Spleen (tissue), 11 donors: ENCODE data around the gene CACNA1C. TPM values are rescaled to one million over a fixed set of nuclear protein-coding genes. Genes with fewer than 3 reads are reported as not detected.

Source experiments
- DNase-seq: peaks from one replicate; pipeline ENCODE4 v3.0.0-alpha.2; 2020
- H3K27ac ChIP-seq, 8 donors: fragments of 200-600 bp; sonication (generic) in 7 of 8; 1 replicate in 4 of 8; 2 replicates in 4 of 8; pipeline versions ENCODE4 v1.5.0 to v1.8.0; 2016 to 2021; ENCODE audit warnings: inconsistent platforms in 4 of 8, mild to moderate bottlenecking in 4 of 8, moderate library complexity in 1 of 8
- H3K27me3 ChIP-seq, 7 donors: fragments of 200-600 bp; sonication (generic) in 6 of 7; replicated peaks in 1 of 7; 1 replicate in 4 of 7; 2 replicates in 3 of 7; pipeline versions ENCODE4 v1.5.0 to v1.8.0; 2016 to 2021; ENCODE audit warnings: inconsistent platforms in 3 of 7, mild to moderate bottlenecking in 1 of 7
- H3K36me3 ChIP-seq, 6 donors: fragments of 200-600 bp; sonication (generic) in 5 of 6; 1 replicate in 4 of 6; 2 replicates in 2 of 6; pipeline versions ENCODE4 v1.5.0 to v1.8.0; 2016 to 2021; ENCODE audit warnings: inconsistent platforms in 2 of 6
- H3K4me1 ChIP-seq, 6 donors: fragments of 200-600 bp; sonication (generic) in 5 of 6; 1 replicate in 3 of 6; 2 replicates in 3 of 6; pipeline versions ENCODE4 v1.5.0 to v1.8.0; 2016 to 2021; ENCODE audit warnings: inconsistent platforms in 3 of 6
- H3K4me3 ChIP-seq, 8 donors: fragments of 200-600 bp; sonication (generic) in 7 of 8; 1 replicate in 4 of 8; 2 replicates in 4 of 8; pipeline versions ENCODE4 v1.5.0 to v1.8.0; 2016 to 2021; ENCODE audit warnings: inconsistent platforms in 4 of 8, mild to moderate bottlenecking in 4 of 8, moderate library complexity in 2 of 8
- H3K9me3 ChIP-seq, 8 donors: fragments of 200-600 bp; sonication (generic) in 7 of 8; 1 replicate in 4 of 8; 2 replicates in 4 of 8; pipeline versions ENCODE4 v1.5.0 to v1.8.0; 2016 to 2021; ENCODE audit warnings: inconsistent platforms in 4 of 8
- POLR2A ChIP-seq, 3 donors: fragments of 450-650 bp; IDR thresholded peaks; one replicate each; pipeline ENCODE4 v1.5.1; 2017; ENCODE audit warnings: antibody characterized with exemption in 3 of 3, mild to moderate bottlenecking in 1 of 3
- POLR2AphosphoS5 ChIP-seq, 3 donors: sonication (generic); formaldehyde crosslinking; IDR thresholded peaks; one replicate each; pipeline ENCODE4 v1.5.1; 2017; ENCODE audit warnings: antibody characterized with exemption in 3 of 3
- WGBS, 5 donors: extraction: QIAGEN DNeasy Blood & Tissue Kit in 3 of 5; methylation state at CpG; one replicate each; pipeline versions ENCODE4 v1.1.5 to v1.1.7; 2013 to 2018; 5-methylcytosine and 5-hydroxymethylcytosine counted together
- intact Hi-C: fragments of 100-400 bp; cut with DNase I; formaldehyde crosslinking; loops from one replicate; pipeline ENCODE4 v1.15.0; 2023; ENCODE audit warnings: low total_unique reads
- polyA plus RNA-seq, 3 donors: library from polyadenylated mRNA; stranded (reverse); fragments of 200-250 nt; gene quantifications; one replicate each; pipeline ENCODE4 v1.2.1, GENCODE V29; 2013
- total RNA-seq, 7 donors: library from RNA; depleted of rRNA in 3 of 7; stranded (reverse); fragments of >200 nt in 3 of 7; fragmentation: NEBNext Ultra II Directional in 4 of 7; extraction: Animal tissue kit (Norgen Biotek cat#: 25700) in 4 of 7; gene quantifications; one replicate each; pipeline versions ENCODE4 v1.1.0 to v1.2.1, GENCODE V29; 2016 to 2021
- TF ChIP-seq, protein P1 (sequence below), 11 experiments: fragments of 200-600 bp in 7 of 11; fragments of 450-650 bp in 4 of 11; sonication (generic) in 4 of 11; IDR thresholded peaks in 8 of 11; conservative IDR thresholded peaks in 3 of 11; 1 replicate in 7 of 11; 2 replicates in 4 of 11; pipeline versions ENCODE4 v1.4.0 to v1.8.0; 2016 to 2021; ENCODE audit warnings: antibody characterized with exemption in 11 of 11, inconsistent platforms in 4 of 11, mild to moderate bottlenecking in 1 of 11
- donor health status: healthy with polysubstance abuse.
- donor health status: DM: no; HTN: no; CAD: no; lungs with moderate emphysema.
- donor health status: DM: no; HTN: no; CAD: no.
- donor health status: Bipolar disorder and iron deficiency.
- donor health status: healthy.
- donor health status: DM: no; HTN: no; CAD: no.
- donor health status: DM: yes; HTN: yes; CAD: no.

Gene CACNA1C
- total and polyA plus RNA-seq, 10 donors = 0.67 to 27.6 (median 18.4) TPM

GRCh38 chr12:2273288-2273687 is 220.5 kb downstream of the CACNA1C start:
- WGBS, 5 donors = 66 to 82% (median 68%) methylated on average over 4 of the region's 4 CpGs
- Histone ChIP-seq H3K4me1 (no peaks in the 10 kb centered on the region), H3K9me3 (no peaks in the 10 kb centered on the region), H3K36me3 (no peaks in the 10 kb centered on the region), H3K27ac (no peak overlapping the region), H3K27me3 (no peaks in the 10 kb centered on the region), H3K4me3 (no peak overlapping the region)
- TF ChIP-seq, protein P1, sequence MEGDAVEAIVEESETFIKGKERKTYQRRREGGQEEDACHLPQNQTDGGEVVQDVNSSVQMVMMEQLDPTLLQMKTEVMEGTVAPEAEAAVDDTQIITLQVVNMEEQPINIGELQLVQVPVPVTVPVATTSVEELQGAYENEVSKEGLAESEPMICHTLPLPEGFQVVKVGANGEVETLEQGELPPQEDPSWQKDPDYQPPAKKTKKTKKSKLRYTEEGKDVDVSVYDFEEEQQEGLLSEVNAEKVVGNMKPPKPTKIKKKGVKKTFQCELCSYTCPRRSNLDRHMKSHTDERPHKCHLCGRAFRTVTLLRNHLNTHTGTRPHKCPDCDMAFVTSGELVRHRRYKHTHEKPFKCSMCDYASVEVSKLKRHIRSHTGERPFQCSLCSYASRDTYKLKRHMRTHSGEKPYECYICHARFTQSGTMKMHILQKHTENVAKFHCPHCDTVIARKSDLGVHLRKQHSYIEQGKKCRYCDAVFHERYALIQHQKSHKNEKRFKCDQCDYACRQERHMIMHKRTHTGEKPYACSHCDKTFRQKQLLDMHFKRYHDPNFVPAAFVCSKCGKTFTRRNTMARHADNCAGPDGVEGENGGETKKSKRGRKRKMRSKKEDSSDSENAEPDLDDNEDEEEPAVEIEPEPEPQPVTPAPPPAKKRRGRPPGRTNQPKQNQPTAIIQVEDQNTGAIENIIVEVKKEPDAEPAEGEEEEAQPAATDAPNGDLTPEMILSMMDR (IDR thresholded peaks at IDR 0.05 in 8 of 11, conservative IDR thresholded peaks at IDR 0.05 in 3 of 11) = peak in 2 of 11 experiments; percentile 24 to 33
- no peak for TF ChIP-seq POLR2A (IDR thresholded peaks at IDR 0.05)
- intact Hi-C loops = no loop called here
- no peak for DNase-seq

- WGBS, 5 donors = 80 to 86% (median 83%) methylated on average over 11 to 12 of the region's 12 CpGs
- Histone ChIP-seq H3K4me1 (no peaks in the 10 kb centered on the region), H3K27ac (no peak overlapping the region), H3K4me3 (no peak overlapping the region), H3K27me3 (no peaks in the 10 kb centered on the region), H3K36me3 (no peaks in the 10 kb centered on the region), H3K9me3 (no peaks in the 10 kb centered on the region)
- intact Hi-C loops = no loop called here
- DNase-seq = no peak
- TF ChIP-seq, protein P1 (IDR thresholded peaks at IDR 0.05 in 8 of 11, conservative IDR thresholded peaks at IDR 0.05 in 3 of 11) = no peak
- TF ChIP-seq POLR2A (IDR thresholded peaks at IDR 0.05) = no peak
- TF ChIP-seq POLR2AphosphoS5 (IDR thresholded peaks at IDR 0.05) = no peak
These were observed 221.0 kb downstream of the CACNA1C start for GRCh38 chr12:2273751-2274150.

DNA sequence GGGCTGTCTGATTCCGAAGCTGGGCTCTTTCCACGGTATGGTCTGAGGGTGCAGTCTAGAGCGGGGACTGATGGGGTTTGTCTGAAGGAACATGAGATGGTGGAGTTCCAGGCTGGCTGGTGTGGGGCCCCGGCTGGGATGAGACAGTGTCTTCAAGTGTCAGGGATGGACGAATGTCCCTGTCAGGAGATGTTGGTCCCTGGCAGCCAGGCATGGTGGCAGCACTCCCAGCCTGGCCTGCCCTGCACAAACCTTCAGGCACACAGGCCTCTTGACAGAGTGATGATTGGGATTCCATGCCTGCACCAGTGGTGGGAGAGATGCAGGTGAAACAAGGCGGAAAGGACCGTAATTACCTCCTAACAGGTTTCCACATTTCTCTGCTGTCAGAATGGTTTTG is 221.9 kb downstream of the CACNA1C start:
- TF ChIP-seq POLR2A (IDR thresholded peaks at IDR 0.05) (no peak), POLR2AphosphoS5 (IDR thresholded peaks at IDR 0.05) (no peak)
- TF ChIP-seq, protein P1 (IDR thresholded peaks at IDR 0.05 in 8 of 11, conservative IDR thresholded peaks at IDR 0.05 in 3 of 11) = no peak
- intact Hi-C loops = no loop called here
- no peaks in the 10 kb centered on the region for H3K36me3 ChIP-seq
- no peak overlapping the region for H3K4me3 ChIP-seq
- no peaks in the 10 kb centered on the region for H3K4me1 ChIP-seq
- no peak for DNase-seq
- no peak overlapping the region for H3K27ac ChIP-seq
- H3K9me3 ChIP-seq = peaks cover 0 to 4% (median 0%) of the 10 kb centered on the region in 8 donors
- no peaks in the 10 kb centered on the region for H3K27me3 ChIP-seq
- WGBS, 5 donors = 84 to 97% (median 92%) methylated on average over 7 of the region's 7 CpGs

DNA sequence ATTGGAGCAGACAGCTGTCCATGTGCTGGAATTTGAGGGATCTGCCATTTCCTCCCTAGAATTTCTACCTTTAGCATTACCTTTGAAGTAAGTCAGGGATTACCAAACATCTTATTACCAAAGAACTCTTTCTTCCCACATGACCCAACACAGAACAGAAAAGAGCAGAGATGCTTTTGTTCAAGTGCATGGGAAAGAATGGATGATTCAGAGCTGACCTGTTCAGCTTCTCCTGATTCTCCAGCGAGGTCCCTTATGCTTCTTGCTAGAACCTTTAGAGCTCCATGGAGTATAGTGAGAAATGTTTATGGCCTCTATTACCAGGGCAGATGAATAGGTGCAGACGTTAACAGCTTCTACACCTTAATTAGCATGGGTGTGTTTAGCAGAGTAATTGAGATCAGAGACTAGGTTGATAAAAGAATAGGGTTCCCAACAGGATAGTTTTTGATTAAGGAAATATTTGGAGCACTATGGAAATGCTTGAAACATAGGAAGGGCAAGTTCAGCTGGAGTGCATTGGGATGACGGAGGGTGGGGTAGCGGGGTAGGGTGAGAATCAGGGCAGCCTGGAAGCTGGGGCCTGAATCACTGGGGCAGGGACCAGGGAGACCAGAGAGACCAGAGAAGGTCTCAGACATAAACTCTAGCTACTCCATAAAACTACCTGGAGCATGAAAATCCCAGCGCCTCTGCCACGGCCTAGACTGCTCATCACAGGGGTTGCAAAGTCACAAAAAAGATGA is 223.7 kb downstream of the CACNA1C start:
- whole genome bisulfite sequencing, 5 donors = 82 to 96% (median 90%) methylated on average over 6 of the region's 6 CpGs
- Histone ChIP-seq H3K9me3 (peaks cover 0 to 7% (median 0%) of the 10 kb centered on the region in 8 donors), H3K4me3 (no peak overlapping the region), H3K4me1 (no peaks in the 10 kb centered on the region), H3K27ac (no peak overlapping the region), H3K27me3 (no peaks in the 10 kb centered on the region), H3K36me3 (no peaks in the 10 kb centered on the region)
- DNase-seq = no peak
- intact Hi-C loops = no loop called here
- no peak for TF ChIP-seq POLR2AphosphoS5 (IDR thresholded peaks at IDR 0.05)
- TF ChIP-seq, protein P1 (IDR thresholded peaks at IDR 0.05 in 8 of 11, conservative IDR thresholded peaks at IDR 0.05 in 3 of 11) = no peak
- no peak for TF ChIP-seq POLR2A (IDR thresholded peaks at IDR 0.05)
